ENCODE measurements around the gene KCNB1.

The KCNB1 gene

DNA sequence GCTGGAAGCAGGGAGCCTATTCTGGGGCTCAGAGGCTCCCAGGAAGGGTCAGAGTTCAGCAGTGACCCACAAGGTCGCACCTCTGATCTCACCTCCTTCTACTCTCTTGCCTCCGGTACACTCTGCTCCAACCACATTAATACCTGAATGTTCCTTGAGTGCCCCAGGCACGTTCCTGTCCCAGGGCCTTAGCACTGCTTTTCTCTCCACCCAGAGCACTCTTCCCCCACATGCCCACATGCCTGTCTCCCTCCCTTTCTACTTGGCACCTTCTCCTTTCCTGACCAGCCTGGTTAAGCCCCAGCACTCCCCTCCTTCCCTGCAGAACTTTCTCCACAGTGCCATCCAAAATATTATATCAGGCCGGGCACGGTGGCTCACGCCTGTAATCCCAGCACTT lies 13.4 kb downstream of the KCNB1 start:
- DNase-seq (ENCODE audit: low read depth): no peak

DNA sequence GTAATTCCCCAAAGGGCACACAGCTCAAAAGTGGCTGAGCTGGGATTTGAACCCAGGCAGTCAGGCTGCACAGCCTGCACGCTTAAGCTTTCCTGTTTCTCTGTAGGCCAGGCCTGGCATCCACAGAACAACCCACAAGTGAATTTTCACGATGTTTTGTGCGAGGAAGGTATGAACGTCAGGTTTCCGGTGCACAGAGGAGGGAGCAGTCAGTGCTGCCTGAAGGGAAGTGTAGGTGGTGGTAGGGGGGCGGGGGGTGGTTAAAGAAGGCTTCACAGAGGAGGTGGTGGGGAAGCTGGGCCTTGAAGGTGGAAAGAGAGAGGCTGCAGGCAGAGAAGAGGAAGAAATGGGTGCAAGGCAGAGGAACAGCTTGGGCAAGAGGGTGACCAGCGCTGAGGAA lies 14.1 kb downstream of the KCNB1 start:
- DNase-seq (ENCODE audit: low read depth): no peak

- no peak for DNase-seq (ENCODE audit: low read depth)
Observed at GRCh38 chr20:49466114-49466912, 16.2 kb downstream of the KCNB1 start.

DNA sequence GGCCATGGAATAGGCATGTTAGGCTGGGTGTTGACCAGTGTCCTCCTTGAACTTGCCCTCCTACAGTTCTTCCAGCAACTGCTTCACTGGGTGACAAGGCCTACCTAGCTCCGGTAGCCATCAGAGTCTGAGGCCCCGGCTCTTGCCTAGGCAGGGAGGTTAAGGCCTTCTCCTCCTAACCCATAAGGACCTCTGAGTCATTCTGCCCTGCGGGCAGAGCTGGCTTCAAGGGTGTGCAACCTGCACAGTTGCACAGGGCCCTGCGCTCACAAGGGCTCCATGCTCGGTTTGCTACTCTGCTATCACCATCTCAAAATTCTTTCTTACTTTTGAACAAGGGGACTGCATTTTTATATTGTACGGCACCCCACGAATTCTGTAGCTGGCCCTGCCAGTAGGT lies 17.9 kb downstream of the KCNB1 start:
- DNase-seq (ENCODE audit: low read depth): no peak

DNA sequence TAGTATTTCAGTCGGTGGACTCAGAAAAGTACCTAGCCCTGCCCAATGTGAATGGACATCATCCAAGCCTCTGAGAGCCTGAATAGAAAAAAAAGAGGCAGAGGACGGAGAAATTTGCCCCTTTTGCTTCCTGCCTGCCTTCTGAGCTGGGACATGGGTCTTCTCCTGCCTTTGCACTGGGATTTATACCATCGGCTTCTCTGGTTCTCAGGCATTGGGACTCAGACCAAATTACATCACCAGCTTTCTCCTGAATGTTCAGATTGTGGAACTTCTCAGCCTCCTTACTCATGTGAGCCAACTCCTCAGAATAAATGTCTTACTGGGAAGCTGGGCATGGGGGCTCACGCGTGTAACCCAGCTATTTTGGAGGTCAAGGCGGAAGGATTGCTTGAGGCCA lies 19.8 kb downstream of the KCNB1 start:
- no peak for DNase-seq (ENCODE audit: low read depth)

GRCh38 chr20:49461894-49462620 lies 20.4 kb downstream of the KCNB1 start:
- no peak for DNase-seq (ENCODE audit: low read depth)

DNA sequence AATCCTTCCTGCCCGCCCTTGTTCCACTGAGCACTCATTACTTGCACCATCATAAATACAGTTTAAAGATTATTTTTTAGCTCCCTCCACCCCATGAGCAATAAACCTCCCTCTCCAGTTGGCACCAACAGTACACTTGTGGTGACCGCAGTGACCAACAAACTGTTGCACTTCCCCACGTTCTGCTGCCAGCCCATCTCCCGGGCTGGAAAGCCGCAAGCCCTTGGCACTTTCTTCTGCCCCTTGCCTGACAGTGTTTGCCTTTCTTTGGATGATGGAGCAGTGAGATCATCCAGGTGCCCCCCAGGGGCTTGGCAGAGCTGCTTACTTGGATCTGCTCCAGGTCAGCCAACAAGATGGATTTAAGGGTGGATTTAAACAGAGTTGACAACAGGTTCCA lies 21.6 kb downstream of the KCNB1 start:
- no peak for DNase-seq (ENCODE audit: low read depth)

DNA sequence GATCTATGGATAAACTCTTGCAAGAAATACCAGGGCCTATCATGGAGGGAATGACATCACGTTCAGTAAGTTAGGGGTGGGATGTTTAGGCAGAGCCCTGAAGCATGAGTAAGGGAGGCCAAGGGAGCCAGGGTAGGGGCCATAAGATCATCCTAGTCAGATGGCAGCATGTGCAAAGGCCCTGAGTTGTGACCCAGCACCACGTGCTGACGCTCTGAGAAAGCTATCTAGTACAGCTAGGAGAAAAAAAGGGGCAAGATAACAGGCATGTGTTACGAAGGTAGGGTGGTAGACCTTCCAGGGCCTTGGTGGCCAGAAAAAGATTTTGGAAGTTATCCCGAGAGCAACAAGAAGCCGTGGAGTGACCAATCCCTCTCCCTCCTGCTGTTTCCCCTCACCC lies 22.3 kb downstream of the KCNB1 start:
- DNase-seq (ENCODE audit: low read depth): no peak

- no peak for DNase-seq (ENCODE audit: low read depth)
Observed at GRCh38 chr20:49459684-49460083, 22.8 kb downstream of the KCNB1 start.

- DNase-seq (ENCODE audit: low read depth): no peak
Observed at GRCh38 chr20:49457444-49457843, 25.0 kb downstream of the KCNB1 start.

- no peak for DNase-seq (ENCODE audit: low read depth)
Observed at GRCh38 chr20:49456646-49457045, 25.8 kb downstream of the KCNB1 start.

DNA sequence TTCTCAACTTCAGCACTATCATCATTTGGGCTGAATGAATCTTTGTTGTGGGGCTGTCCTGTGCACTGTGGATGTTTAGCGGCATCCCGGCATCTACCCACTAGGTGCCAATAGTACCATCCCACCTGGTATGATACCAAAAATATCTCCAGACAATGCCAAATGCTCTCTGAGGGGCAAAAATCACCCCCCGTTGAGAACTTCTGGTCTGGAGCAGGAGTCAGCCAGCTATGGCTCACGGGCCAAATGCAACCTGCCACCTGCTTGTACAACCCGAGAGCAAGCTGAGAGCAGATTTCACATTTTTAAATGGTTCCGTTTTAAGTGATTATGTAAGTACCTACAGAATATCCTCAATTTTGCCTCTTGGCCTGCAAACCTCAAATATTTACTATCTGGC lies 26.8 kb downstream of the KCNB1 start:
- no peak for DNase-seq (ENCODE audit: low read depth)

GRCh38 chr20:49452011-49452482 lies 30.4 kb downstream of the KCNB1 start:
- DNase-seq (ENCODE audit: low read depth): no peak

- no peak for DNase-seq (ENCODE audit: low read depth)
Observed at GRCh38 chr20:49450281-49450721, 32.2 kb downstream of the KCNB1 start.

GRCh38 chr20:49448917-49449316 lies 33.6 kb downstream of the KCNB1 start:
- DNase-seq (ENCODE audit: low read depth): no peak

DNA sequence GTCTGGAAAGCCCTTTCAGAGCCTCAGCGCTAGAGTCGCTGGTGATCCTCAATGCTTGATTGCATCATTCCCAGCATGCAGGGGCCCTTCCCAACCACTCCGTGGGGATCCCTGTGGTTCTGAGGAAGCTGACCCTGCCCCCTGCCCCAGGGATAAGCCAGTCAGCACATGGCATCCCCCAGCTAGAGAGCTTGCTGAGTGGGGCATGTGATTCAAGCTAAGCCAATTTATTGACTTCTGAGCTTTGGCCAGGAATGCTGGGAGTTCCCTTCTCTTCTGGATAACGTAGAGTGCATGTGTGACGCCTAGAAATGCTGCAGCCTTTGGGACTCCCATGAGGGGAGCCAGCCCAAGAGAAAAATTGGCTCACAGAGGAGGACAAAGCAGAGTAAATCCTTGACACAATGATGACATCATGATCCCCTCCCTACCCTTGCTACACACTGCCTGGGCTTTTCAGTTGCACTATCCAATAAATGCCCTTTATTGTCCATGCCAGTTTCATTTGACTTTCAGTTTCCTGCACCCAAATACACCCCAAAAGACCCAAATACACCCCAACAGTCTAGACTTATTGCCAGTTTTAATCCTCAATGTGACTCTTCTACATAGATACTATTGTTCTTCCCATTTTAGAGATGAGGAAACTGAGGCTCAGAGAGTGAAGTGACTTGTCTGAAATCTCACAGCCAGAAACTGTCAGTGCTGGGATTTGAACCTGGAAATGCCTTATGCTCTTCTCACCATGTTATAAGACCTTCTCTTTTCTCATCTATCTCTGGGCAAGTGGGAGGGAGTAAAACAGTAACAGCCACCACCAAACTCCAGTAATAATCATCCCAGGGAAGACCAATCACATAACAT lies 34.3 kb downstream of the KCNB1 start:
- DNase-seq (ENCODE audit: low read depth): no peak

GRCh38 chr20:49447364-49447763 lies 35.1 kb downstream of the KCNB1 start:
- no peak for DNase-seq (ENCODE audit: low read depth)

DNA sequence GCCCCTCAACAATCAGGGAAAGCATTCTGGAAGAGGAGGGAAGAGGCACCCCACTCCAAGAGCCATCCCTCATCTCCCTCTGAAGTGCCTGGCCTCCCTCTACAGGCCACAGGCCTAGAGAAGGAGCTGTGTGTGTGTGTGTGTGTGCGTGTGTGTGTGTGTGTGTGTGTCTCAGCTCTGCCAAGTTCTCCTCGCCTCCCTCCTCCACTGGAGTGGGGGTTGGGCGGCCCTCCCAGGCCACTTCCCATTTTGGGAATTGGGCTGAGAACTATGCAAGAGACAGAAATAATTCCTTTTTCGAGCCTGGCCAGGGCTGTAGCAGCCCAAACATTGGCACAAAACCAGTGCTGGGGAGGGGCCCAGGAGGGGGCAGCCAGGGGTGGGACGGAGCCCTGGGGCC lies 35.7 kb downstream of the KCNB1 start:
- no peak for DNase-seq (ENCODE audit: low read depth)

- DNase-seq (ENCODE audit: low read depth): no peak
Observed at GRCh38 chr20:49446080-49446479, 36.4 kb downstream of the KCNB1 start.

DNA sequence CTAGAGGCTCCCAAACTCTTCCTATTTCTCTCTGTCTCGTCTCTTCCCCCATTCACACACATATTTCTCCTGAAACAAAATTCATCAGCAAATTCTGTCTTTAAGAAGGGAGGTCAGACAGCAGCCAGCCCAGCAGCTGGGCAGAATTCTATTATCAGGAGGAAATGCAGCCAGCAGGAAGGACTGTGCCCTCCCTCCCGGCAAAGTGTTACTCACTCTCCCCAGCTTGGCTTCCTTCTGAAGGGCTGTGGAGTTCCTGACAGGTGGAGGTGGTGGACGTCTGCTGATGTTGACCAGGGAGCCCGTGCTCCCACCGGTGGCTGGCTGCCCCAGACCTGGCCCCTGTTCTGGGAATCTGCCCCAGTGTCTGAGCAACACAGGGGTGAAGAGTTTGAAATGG lies 37.3 kb downstream of the KCNB1 start:
- no peak for DNase-seq (ENCODE audit: low read depth)

- no peak for DNase-seq (ENCODE audit: low read depth)
Observed at GRCh38 chr20:49444553-49444990, 37.9 kb downstream of the KCNB1 start.

- no peak for DNase-seq (ENCODE audit: low read depth)
Observed at GRCh38 chr20:49437057-49437456, 45.4 kb downstream of the KCNB1 start.
